Thoracic aorta (tissue), 2 donors: ENCODE measurements around the gene MCC. TPM values are rescaled to one million over a fixed set of nuclear protein-coding genes. Genes with fewer than 3 reads are reported as not detected.

Source experiments
- ATAC-seq: fragments of 150-250 bp; one replicate; pipeline ENCODE4 v1.8.0; 2017; ENCODE audit warnings: low read depth; ENCODE audit not compliant: insufficient number of reproducible peaks, low FRiP score
- DNase-seq: peaks from one replicate; pipeline ENCODE4 v3.0.0-alpha.2; 2020; ENCODE audit warnings: low spot score
- H3K27ac ChIP-seq, 2 donors: fragments of 200-600 bp; sonication (generic); 1 replicate in 1 of 2; 2 replicates in 1 of 2; pipeline ENCODE4 v1.5.1; 2016; ENCODE audit warnings: mild to moderate bottlenecking in 2 of 2, moderate library complexity in 2 of 2
- H3K27me3 ChIP-seq: fragments of 200-600 bp; sonication (generic); replicated peaks from 2 replicates; pipeline ENCODE4 v1.6.0; 2016; ENCODE audit warnings: mild to moderate bottlenecking; ENCODE audit not compliant: insufficient read depth
- H3K36me3 ChIP-seq: fragments of 200-600 bp; sonication (generic); one replicate; pipeline ENCODE4 v1.5.1; 2016
- H3K4me1 ChIP-seq, 2 donors: fragments of 200-600 bp; sonication (generic); 1 replicate in 1 of 2; 2 replicates in 1 of 2; pipeline versions ENCODE4 v1.5.1 to v1.6.0; 2016; ENCODE audit warnings: low read depth in 2 of 2, mild to moderate bottlenecking in 1 of 2; ENCODE audit not compliant: control insufficient read depth in 1 of 2
- H3K4me3 ChIP-seq: fragments of 200-600 bp; sonication (generic); 2 replicates; pipeline ENCODE4 v1.5.1; 2016; ENCODE audit warnings: mild to moderate bottlenecking
- H3K9me3 ChIP-seq: fragments of 200-600 bp; sonication (generic); 2 replicates; pipeline ENCODE4 v1.5.1; 2016
- total RNA-seq, 2 donors: library from RNA; depleted of rRNA; stranded (reverse); fragments of >200 nt; gene quantifications; one replicate each; pipeline versions ENCODE4 v1.1.0 to v1.2.3, GENCODE V29; 2016
- TF ChIP-seq, protein P1 (sequence below): fragments of 200-600 bp; sonication (generic); IDR thresholded peaks from one replicate; pipeline ENCODE4 v1.5.1; 2019; ENCODE audit warnings: antibody characterized with exemption

Gene MCC
- total RNA-seq, 2 donors from 2014 or later = 14.6 to 27.2 TPM

DNA sequence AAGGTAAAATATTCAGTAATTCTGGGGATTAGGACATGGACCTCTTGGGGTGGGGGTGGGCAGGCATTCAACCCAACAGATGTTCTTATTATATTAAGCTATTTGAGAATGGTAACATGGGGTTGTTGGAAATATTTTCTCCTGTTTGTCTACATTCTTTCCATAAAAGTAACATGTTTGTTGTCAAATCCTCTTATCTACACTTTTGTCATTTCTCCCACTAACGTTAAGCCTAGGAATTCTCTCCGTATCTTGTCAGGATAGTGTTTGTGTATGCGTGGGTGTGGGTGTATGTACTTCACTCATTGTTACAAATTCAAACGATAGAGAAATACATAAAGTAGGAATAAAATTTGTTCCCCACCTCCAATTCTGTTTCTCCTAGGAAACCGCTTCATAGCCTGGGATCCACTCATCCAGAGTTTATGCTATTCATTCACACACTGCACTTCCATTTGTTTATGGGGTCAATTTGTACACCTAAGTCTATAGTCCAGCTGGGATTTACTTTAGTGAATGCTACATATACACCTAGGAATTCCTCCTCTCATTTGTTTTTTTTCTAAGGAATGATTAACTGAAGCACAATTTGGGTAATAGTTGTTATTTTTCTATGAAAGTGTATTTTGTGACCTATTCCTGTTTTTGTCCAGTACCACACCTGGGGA lies 294.8 kb downstream of the MCC start:
- Histone ChIP-seq H3K4me3 (no peak overlapping the region), H3K4me1 (no peaks in the 10 kb centered on the region), H3K9me3 (no peaks in the 10 kb centered on the region), H3K27ac (no peak overlapping the region), H3K27me3 (no peaks in the 10 kb centered on the region), H3K36me3 (no peaks in the 10 kb centered on the region)
- ATAC-seq = no peak
- TF ChIP-seq, protein P1, sequence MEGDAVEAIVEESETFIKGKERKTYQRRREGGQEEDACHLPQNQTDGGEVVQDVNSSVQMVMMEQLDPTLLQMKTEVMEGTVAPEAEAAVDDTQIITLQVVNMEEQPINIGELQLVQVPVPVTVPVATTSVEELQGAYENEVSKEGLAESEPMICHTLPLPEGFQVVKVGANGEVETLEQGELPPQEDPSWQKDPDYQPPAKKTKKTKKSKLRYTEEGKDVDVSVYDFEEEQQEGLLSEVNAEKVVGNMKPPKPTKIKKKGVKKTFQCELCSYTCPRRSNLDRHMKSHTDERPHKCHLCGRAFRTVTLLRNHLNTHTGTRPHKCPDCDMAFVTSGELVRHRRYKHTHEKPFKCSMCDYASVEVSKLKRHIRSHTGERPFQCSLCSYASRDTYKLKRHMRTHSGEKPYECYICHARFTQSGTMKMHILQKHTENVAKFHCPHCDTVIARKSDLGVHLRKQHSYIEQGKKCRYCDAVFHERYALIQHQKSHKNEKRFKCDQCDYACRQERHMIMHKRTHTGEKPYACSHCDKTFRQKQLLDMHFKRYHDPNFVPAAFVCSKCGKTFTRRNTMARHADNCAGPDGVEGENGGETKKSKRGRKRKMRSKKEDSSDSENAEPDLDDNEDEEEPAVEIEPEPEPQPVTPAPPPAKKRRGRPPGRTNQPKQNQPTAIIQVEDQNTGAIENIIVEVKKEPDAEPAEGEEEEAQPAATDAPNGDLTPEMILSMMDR = no peak
- no peak for DNase-seq

DNA sequence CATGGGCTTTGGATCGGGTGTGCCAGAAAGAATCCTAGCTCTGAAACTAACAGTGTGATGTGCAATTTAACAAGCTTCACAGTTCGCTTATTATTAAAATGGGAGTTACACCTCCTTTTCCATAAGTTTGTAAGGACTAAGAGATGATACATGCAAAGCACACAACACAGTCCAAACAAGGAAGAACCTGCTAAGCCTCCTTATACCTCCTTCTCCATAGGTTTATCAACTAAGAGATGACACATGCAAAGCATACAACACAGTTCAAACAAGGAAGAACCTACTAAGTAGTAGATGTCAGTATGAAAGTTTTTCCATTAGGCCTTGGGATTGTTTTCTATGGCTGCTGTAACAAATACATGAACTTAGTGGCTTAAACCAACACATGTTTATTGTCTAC lies 295.7 kb downstream of the MCC start:
- Histone ChIP-seq H3K27me3 (no peaks in the 10 kb centered on the region), H3K27ac (no peak overlapping the region), H3K4me1 (no peaks in the 10 kb centered on the region), H3K36me3 (no peaks in the 10 kb centered on the region), H3K9me3 (no peaks in the 10 kb centered on the region), H3K4me3 (no peak overlapping the region)
- DNase-seq (no peak), ATAC-seq (no peak)
- TF ChIP-seq, protein P1 = no peak

DNA sequence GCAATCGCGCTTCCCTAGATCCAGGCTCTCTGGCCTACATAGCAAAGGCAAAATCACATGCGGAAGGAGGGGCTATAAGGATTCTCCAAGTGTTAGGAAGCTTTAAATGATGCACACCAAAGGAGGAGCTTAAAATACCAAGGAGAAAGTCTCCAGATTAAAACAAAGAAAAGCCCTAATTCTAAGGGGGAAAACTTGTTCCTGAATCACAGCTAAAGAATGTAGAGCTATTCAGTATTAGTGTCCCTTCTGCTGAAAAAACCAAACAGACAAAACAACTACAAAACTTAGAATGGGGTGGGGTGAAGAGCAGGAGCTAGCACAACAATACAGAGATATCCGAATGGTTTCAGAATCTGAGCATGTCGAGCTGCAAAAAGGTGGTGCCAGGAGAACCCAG lies 297.9 kb downstream of the MCC start:
- no peak overlapping the region for H3K4me3 ChIP-seq
- no peaks in the 10 kb centered on the region for H3K36me3 ChIP-seq
- no peaks in the 10 kb centered on the region for H3K4me1 ChIP-seq
- TF ChIP-seq, protein P1 = no peak
- no peaks in the 10 kb centered on the region for H3K27me3 ChIP-seq
- ATAC-seq (no peak), DNase-seq (no peak)
- no peak overlapping the region for H3K27ac ChIP-seq
- no peaks in the 10 kb centered on the region for H3K9me3 ChIP-seq

DNA sequence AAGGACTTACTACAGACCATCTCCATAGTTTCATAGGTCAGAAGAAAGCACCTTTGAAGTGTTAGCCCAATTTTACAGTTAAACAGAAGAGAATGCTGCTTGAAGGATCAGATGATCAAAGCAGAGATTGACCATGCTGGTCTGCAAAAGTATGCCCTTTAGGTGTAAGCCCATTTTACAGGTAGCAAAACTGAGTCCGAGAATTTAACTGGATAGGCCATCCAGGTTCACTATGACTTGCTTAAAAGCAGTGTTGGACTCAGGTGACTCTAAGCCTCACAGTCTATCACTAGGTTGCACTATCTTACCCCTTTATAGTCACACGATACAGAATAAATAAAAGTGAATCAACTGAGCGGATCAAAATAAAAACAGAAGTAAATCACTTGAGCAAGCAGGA lies 299.0 kb downstream of the MCC start:
- TF ChIP-seq, protein P1 = no peak
- no peak for DNase-seq
- H3K9me3 ChIP-seq = no peaks in the 10 kb centered on the region
- no peaks in the 10 kb centered on the region for H3K36me3 ChIP-seq
- no peak overlapping the region for H3K4me3 ChIP-seq
- H3K4me1 ChIP-seq = no peaks in the 10 kb centered on the region
- no peak overlapping the region for H3K27ac ChIP-seq
- no peaks in the 10 kb centered on the region for H3K27me3 ChIP-seq
- ATAC-seq = no peak

DNA sequence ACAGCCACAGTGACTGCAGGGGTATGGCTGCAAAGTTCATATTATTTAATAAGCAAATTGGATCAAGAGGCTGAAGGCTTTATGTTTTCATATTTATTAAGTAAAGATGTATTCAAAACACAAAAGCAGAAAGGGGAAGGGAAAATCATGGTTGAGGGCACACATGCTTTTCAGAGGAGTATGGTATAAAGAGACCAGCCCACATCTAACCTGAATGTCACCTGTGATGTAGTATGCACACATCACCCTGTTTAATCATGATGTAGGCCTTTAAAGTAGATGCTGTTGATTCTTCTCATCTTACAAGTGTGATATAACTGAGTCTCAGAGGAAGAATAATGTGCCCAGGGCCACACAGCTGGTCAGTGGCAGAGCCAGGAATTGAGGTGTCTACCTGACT lies 299.8 kb downstream of the MCC start:
- Histone ChIP-seq H3K27me3 (no peaks in the 10 kb centered on the region), H3K4me1 (no peaks in the 10 kb centered on the region), H3K36me3 (no peaks in the 10 kb centered on the region), H3K9me3 (no peaks in the 10 kb centered on the region), H3K4me3 (no peak overlapping the region), H3K27ac (no peak overlapping the region)
- no peak for ATAC-seq
- no peak for DNase-seq
- TF ChIP-seq, protein P1 = no peak
